Measurements from ENCODE around the gene WDFY2.
"Not testable (repeated sequence)": the region's sequence is repeated elsewhere in the genome, so short reads cannot be mapped to it uniquely, and the experiment has no call there.

The WDFY2 gene

DNA sequence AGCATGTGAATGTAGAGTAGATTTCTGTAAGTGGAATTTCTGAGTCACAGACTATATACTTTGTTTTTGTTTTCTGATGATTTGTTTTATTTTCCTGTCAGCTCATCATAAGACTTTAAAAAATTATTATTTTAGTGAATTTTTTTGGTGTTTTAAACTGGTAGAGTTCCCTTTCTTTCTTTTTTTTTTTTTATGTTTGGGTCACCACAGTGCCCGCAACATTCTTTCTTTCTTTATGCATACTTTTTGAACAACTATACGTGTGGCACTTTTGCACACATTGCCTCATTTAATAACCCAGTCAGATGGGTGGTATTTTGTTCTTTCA lies 46.0 kb downstream of the WDFY2 start:
- no peak for DNase-seq (ENCODE audit: low read depth, low spot score)

DNA sequence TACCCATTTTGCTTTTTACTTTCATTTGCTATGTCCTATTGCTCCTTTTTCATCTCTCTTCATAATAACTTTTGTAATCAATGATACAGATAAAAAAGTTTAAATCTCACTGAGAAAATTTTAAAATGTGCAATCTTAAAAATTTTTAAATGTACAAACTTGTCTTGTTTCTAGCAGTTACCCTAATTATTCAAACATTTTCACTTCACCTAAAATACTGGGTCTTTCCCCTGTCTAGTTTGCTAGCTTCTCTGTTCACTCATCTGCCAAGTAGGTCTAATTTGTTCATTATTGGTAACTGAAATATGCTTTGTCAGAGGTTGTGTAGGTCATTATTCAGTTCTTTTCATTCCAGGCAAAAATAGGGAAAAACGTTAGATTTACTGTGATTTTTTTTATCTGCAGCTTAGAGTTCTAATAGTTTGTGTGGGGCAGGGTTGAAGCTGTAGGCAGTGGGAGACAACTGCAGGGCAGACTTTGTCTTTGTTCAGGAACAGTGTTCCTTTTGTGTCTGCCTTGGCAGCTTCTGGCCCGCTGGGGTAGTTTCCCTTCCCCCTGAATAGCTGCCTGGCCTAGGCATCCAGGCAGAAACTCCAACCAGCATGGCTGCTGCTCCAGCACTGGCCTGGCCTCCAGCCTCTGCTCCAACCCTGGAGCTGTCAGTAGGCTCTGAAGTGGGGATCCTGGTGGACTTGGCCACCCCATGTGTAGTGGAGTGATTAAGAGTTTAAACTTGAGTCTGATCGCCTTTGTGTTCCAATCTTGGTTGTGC lies 48.5 kb downstream of the WDFY2 start:
- DNase-seq (ENCODE audit: low read depth, low spot score) = no peak

- DNase-seq (ENCODE audit: low read depth, low spot score) = no peak
Observed at GRCh38 chr13:51635137-51635878, 51.0 kb downstream of the WDFY2 start.

GRCh38 chr13:51636349-51636890 lies 52.2 kb downstream of the WDFY2 start:
- DNase-seq (ENCODE audit: low read depth, low spot score) = no peak

- DNase-seq (ENCODE audit: low read depth, low spot score) = no peak
Observed at GRCh38 chr13:51637852-51638215, 53.6 kb downstream of the WDFY2 start.

GRCh38 chr13:51638216-51638871 lies 54.1 kb downstream of the WDFY2 start:
- no peak for DNase-seq (ENCODE audit: low read depth, low spot score)

DNA sequence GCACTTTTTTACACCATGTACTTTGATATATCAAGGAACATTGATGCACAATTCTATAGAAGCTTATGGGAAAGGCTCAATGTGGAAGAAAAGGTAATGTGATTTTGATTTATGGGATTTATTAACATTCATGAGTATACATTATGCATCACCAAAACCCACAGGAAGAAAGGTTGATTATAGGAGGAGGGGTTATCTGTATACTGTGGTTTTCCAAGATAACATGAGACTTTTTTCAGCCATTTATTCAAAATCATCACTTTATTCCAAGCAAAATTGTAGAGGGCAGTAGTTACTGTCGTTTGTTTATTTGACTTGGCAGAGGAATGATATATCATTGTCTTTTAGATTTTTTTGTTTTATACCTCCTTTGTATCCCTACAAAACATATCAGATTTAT lies 54.9 kb downstream of the WDFY2 start:
- DNase-seq (ENCODE audit: low read depth, low spot score) = no peak

DNA sequence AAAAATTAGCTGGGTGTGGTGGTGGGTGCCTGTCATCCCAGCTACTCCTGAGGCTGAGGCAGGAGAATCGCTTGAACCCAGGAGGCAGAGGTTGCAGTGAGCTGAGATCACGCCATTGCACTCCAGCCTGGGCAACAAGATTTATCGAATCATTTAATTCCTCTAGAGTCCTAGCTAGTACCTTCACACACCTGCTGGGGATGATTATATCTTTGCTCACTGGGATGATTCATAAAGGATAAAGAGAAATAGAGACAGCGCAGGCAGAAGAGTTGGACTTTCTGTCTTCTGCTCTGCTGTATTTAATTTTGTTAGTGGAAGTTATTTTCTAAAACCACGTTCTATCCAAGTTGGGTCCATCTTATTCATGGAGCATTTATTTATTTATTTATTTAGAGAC lies 56.4 kb downstream of the WDFY2 start:
- DNase-seq (ENCODE audit: low read depth, low spot score) = not testable (repeated sequence)

DNA sequence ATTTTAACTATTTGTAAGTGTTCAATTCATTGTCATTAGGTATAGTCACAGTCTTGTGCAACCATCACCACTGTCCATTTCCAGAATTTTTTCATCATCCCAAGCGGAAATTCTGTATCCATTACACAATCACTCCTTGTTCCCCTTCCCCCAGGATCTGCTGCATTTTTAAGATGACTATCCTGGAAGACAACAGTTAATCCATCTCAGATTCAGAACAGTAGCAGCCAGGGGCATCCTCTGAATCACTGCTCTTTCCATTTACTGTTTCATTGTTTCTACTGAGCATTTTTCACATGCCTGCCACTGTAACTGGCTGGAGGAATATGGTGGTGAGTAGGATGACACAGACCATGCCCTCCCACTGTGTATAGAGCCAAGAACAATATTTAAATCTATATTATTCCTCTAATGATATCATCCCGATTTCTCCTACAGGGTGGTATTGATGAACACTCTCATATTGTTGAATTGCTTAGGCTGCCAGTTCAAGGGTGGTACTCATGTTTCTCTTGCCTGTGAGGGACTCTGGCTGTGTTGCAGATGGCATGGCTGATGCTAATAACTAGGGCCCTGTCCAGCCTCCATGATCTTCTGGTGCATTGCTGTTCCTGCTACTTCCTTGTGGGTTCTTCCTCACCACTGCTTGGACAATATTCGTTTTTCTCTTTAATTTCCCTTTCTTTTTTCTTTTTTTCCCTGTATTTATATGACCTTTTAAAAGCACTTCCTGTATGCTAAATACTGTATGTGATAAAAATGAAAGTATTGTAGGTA lies 59.0 kb downstream of the WDFY2 start:
- no peak for DNase-seq (ENCODE audit: low read depth, low spot score)

GRCh38 chr13:51643882-51644281 lies 59.6 kb downstream of the WDFY2 start:
- DNase-seq (ENCODE audit: low read depth, low spot score) = peak; percentile 77

- DNase-seq (ENCODE audit: low read depth, low spot score) = no peak
Observed at GRCh38 chr13:51644654-51645053, 60.4 kb downstream of the WDFY2 start.

DNA sequence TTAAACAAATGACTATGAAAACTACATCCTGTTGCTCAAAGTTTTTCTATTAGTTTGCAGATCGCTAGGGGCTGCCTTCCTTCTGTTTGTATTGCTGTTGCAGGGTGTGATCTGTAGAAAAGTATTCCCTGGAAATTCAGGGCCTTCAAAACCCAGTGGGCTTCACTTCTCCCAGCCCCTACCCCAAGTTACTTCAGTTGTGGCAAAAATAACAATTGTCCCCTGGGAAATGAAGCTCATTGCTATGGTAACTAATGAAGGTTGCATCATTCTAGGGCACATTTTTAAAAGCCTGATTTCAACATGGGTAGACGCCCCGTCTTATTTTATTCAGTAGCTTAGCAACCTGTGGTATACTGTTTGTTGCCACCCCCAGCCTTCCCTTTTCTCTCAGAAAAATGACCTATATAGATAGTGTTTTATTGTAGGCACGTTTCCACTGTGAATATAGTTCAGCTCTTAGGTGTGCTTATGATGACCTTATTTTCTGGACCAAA lies 60.9 kb downstream of the WDFY2 start:
- DNase-seq (ENCODE audit: low read depth, low spot score) = no peak

- no peak for DNase-seq (ENCODE audit: low read depth, low spot score)
Observed at GRCh38 chr13:51645761-51646670, 61.8 kb downstream of the WDFY2 start.

DNA sequence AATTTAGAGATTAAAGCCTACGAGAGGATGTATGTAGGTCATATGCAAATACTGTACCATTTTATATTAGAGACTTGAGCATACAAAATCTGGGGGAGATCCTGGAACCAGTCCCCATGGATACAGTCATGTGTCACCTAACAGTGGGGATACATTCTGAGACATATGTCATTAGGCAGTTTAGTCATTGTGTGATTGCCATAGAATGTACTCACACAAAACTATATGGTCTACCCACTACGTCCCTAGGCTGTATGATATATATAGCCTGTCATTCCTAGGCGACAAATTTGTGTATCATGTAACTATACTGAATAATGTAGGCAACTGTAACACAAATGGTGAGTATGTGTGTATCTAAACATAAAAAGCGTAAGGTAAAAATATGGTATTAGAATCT lies 62.8 kb downstream of the WDFY2 start:
- DNase-seq (ENCODE audit: low read depth, low spot score) = no peak

- not testable (repeated sequence) for DNase-seq (ENCODE audit: low read depth, low spot score)
Observed at GRCh38 chr13:51652193-51652592, 67.9 kb downstream of the WDFY2 start.

- DNase-seq (ENCODE audit: low read depth, low spot score) = no peak
Observed at GRCh38 chr13:51659276-51660127, 75.2 kb downstream of the WDFY2 start.

- DNase-seq (ENCODE audit: low read depth, low spot score) = no peak
Observed at GRCh38 chr13:51660813-51661212, 76.6 kb downstream of the WDFY2 start.

DNA sequence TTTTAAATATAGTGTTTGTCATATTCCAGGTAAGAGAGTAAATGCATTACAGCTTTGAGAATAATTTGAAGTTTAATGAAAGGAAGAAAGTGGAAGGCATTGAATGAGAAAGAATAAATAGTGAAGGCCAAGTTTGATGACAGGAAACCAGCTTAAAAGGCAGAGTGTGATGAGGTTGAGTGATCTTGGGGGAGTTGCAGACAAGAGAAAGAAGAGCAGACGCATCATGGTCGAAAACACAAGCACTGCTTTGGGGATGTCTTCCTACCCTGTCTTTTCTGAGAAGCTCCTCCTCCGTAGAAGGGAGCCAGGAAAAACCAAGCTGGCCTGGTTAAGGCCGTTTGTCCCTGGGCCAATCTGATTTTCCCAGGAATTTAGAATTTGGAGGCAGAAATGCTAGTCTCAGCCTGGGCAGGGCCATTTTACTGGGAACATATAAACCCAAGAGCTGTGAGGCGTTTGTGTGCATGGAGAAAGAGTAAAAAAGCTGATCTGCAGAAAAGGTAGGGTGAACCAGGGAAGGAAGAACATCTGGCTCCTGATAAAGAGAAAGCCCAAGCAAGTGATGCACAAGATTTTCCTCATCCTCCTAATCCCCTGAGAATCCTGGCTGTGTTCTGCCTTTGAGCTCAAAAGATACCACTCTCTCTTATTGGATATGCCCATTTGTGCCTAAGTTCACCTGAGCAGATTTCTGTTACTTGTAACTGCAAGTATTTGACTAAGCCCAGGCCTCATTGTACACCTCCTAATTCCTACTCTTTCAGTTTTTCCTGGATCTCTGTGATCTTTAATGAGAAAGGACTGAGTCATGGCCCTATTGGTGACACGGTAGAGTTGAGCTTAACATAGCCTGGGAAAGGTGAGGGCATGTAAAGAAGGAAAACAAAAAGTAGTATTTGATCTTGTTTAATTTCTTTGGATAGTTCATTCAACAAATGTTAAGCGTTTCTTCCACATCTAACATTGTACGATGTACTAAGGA lies 80.0 kb downstream of the WDFY2 start:
- no peak for DNase-seq (ENCODE audit: low read depth, low spot score)
